NCI-H2196 treated with DMSO at 0.1 percent for 48 hours (cell line): ENCODE data around the gene AFDN.

Source experiments
- DNase-seq: peaks from one replicate; lab custom pipeline; 2025; ENCODE audit not compliant: unreplicated experiment; lab: John Stamatoyannopoulos, UW

AFDN gene

DNA sequence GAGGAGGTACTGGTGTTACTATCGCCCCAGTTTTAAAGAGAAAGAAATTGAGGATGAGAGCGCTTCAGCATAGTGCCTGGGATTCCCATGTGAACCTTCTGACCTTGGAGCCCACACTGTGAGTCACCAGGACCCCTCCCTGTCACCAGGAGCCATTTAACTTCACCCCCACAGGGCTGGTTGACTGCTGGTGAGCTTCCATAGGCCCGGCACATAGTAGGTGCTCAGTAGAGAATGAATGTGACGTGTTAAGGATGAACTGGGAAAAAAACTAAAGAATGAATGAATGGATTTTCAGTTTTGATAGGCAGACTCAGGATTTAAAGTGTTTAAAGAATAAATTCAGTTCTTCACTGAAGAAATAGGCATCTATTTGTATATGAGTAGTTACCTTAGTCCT lies 117.4 kb downstream of the AFDN start:
- DNase-seq, result no peak

DNA sequence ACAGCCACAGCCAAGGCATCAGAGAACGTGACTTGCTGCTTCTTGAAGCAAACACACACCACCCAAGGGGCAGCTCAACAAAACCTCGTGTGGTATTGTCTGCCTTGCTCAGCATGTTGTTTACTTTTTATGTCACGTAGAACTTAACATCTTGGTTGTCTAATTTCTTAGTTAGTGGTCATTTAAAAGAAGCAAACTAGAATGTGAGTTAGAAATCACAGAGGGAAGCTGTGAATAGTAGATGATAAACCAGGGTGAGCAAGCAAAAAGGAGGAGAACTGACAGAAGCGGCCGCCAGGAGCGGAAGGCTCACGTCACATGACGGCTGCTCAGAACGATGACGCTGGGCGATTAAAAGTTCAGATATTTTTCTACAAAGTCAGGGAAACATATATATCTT lies 119.3 kb downstream of the AFDN start:
- no peak for DNase-seq

DNA sequence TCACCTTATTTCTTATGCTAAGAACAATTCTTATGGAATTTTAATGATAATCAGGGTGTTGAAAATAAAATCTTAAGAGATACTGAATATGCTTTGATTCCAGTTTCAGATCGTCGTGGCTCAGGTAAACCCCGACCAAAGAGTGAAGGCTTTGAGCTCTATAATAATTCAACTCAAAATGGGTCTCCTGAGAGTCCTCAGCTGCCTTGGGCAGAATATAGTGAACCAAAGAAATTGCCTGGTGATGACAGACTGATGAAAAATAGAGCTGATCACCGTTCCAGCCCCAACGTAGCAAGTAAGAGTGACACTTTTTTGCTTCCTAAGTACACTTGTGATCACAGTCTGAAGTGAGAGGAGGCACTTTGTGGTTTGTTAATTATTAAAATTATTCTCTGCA lies 119.9 kb downstream of the AFDN start:
- no peak for DNase-seq

DNA sequence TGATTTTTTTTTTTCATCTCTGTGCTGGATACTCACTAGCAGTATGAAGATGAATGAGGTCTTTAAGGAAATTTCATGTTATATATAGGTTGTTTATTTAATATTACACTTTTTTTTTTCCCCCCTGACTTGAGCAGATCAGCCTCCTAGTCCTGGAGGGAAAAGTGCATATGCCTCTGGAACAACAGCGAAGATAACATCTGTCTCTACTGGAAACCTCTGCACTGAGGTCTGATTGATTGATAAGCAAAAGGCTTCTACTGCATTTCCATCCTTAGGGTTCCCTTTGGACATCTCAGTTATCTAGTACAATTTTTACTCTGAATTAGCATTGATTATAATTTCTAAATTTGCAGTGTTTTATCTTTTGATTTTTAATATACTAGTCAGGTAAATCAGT lies 121.0 kb downstream of the AFDN start:
- no peak for DNase-seq

DNA sequence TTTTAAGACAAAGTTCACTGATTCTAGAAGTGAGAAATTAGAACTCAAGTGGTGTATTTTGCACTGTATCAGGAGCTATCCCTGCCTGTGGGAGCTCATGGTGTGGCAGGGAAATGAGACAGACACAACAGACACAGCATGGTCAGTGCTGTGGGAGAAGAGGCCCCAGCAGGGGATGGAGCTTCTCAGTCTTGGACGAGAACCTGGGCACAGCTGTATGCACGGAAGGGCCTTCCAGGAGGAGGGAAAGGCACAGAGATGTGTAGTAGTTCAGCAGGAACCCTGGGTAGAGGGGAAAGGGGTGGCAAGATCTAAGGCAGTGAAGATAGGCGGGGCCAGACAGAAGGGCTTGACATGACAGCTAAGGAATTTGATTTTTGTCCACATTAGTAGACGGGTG lies 122.0 kb downstream of the AFDN start:
- no peak for DNase-seq

DNA sequence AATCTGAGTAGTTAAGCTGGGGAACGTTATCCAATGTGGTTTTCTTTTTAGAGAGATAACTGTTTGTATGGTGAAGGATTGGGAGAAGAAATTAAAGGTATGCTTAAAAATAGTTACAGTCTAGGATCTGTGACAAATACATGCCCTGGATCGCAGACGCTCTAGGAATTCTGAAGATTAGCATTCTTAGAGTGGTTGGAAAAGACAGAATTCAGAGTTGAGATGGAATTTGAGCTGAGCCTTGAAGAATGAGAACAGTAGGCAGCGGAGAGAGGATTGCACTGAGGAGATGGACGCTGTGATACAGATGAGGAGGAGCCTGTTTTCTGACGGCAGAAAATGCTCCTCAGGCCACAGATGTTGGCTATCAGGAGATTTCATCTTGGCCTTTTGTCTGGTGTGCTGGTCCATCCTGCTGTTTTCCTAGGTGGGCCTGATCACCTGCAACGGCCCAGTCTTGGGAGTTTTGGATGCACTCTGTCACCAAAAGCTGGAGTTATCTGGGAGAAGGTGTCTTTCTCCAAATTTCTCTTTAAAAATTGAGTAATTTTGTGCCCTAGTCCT lies 122.5 kb downstream of the AFDN start:
- no peak for DNase-seq

DNA sequence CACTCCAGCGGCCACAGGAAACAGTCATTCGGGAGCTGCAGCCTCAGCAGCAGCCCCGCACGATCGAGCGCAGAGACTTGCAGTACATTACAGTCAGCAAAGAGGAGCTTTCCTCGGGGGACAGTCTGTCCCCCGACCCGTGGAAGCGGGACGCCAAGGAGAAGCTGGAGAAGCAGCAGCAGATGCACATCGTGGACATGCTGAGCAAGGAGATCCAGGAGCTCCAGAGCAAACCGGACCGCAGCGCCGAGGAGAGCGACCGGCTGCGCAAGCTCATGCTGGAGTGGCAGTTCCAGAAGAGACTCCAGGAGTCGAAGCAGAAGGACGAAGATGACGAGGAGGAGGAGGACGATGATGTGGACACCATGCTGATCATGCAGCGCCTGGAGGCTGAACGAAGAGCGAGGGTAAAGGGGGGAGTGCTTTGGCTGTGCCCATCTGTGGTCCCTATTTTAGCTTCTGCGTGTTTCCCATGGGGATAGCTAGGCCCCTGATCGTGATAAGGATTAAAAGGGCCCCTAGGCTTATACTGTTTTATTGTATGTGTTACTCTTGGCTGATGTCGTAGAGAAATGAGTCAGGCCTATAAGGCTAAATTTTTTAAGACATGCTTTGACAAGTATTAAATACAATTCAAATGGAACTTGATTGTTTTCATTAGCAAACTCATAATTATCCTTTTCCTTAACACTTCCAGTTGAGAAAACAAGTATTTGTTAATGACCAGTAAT lies 125.2 kb downstream of the AFDN start:
- DNase-seq, result no peak

DNA sequence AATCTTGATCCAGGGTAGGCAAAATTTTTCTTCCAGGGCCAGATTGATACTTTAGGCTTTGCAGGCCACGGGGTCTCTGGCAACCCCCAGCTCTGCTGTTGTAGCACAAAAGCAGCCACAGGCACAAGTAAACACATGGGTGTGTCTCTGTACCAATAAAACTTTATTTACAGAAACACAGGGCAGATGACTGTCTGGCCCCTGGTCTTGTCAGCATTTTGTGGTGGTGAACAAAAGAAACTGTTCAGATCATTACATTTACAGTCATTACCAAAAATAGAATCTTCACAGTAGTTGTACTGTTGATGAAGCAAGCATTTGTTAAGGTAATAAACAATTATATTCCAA lies 125.8 kb downstream of the AFDN start:
- no peak for DNase-seq

DNA sequence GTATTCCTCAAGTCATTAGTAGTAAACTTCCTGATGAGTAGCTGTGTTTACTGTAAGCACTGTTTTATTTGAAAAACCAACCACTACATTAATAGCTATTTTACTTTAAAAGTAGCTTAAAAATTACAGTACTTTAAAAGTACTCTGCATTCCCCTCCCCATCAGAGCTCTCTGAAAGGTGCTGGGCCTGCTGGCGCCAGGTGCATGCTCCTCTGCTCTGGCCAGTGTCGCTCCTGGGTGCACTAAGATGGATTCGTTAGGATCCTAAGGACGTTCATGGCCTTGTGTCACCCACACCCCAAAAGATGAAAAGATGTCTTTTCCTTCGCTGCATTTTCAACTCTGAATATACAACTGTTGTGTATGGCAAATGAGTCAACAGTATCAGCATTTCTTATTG lies 126.8 kb downstream of the AFDN start:
- DNase-seq, result no peak

DNA sequence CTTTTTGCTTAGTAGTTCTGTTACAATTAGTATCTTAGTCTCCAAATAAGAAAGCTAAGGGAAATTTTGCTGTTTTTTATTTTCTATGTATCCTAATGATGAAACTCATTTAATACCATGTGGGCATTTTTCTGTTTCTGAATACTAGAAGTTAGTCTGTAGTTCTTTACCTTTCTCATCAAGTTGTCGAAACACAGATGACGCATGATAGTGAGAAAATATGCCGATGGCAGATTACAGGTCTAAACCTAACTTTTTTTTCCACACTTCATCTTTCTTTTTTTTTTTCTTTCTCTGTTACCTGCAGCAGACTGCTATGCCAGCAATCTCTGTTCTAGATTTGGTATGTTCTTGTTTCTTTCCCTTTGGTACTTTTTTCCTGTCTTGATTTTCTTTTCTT lies 127.4 kb downstream of the AFDN start:
- no peak for DNase-seq

DNA sequence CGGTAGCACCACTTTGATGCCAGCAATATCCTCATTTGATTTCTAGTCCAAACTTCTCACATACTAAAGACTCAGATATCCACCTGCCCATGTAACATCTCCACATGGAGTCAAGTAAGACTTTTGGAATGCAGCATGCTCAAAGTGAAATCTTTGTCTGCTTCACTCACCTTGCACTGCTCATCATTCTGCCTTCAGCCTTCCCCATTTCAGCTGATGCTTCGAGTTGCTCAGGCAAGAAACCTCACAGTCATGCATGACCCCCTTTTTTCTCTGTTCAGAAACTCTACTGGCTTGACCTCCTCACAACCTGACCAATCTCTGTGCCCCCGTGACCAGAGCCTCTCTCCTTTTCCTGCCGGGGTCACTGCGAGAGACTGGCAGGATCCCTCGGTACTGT lies 129.8 kb downstream of the AFDN start:
- DNase-seq, result no peak

DNA sequence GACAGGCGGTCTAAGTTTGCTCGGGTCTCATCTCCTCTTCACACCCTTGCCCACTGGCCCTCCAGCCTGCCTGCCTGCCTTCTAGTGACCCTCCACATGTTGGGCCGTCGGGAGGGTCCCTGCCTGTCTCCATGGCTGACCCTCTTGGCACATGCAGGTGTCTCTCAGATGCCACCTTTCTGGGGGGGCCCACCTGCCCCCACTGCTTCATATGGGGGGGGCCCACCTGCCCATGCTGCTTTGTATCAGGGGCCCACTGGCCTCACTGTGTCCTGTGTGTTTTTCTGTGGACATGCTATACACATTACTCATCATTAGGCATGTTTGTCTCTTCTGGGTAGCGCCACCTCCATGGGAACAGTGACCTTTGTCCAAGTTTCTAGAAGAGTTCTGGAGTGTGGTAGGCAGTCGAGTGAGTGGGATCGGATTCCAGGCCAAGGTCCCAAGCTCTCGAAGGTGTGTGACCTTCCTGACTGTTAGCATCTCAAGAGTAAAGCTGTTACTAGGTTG lies 130.3 kb downstream of the AFDN start:
- DNase-seq, result no peak

DNA sequence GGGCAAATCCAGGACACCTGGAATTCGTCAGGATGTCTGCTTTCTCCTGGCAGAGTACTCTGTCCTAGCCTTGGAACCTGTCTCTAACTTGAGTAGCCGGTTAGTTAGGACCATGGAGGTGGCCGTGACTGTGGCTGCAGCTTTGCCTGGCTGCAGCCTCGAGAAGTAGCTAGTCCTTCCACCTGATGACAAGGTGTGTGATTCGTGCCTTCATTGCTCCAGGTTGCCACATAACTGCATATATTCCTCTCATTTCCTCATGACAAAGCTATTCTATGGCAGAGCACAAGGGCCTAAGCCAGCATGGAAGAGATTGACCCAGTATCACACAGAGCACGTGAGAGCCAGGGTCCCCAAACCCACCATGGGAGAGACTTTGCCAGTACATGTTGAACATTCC lies 130.9 kb downstream of the AFDN start:
- DNase-seq, result no peak

DNA sequence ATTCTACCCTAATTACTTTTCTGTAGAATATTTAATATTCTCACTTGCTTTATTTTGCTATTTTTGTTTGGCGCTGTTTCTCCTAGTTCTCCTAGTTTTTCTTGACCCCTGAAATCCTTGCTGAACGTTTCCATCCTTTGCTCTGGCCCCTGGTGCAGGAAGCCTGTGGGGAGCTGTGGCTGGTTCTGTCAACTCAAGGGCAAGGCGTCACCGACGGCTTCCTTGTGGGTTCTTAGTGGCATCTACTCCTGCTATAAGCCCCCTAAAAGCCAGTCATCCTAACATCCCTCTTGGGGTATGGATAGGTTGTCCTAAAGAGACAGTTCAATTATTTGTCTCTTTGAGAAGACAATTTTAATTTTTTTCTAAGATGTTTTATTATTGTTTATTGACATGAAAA lies 133.9 kb downstream of the AFDN start:
- no peak for DNase-seq

DNA sequence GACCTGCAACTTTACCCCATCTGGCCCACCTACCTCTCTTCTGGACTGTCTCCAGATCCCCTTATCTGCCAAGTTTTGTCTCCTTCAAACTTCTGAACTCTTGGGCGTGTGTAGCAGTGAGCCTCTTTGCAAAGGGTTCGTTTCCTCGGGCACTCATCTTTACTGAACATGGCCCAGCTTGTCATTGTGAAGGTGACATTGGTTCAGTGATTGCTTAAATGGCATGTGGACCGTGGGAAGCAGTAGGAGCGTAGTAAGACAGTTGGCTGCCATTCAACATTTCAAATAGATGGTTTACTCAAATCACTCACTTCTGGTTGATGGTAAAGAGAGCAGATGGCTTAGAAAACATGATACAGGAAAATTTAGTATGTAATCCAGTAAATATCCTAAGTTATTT lies 136.0 kb downstream of the AFDN start:
- no peak for DNase-seq

DNA sequence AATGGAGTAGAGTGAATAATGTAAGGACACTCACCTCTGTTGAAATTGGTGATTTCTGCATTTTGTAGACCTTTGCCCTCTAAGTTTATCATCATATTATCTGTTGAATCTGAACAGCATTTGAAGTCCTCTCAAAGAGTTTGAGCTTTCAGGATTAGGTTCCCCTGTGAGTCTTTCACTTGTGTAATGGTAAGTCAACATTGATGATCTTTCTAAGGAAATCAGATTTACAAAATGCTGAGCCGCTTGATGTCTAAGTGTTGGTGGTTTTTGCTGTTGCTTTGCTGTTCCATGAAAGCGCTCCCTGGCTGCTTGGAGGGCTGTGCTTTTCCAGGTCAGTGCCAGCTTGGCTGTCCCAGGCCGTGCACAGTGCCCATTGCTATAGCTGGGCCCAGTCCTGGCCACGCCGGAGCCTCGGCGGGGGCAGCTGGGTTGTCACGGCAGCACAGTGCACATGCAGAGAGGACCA lies 136.9 kb downstream of the AFDN start:
- DNase-seq, result no peak

DNA sequence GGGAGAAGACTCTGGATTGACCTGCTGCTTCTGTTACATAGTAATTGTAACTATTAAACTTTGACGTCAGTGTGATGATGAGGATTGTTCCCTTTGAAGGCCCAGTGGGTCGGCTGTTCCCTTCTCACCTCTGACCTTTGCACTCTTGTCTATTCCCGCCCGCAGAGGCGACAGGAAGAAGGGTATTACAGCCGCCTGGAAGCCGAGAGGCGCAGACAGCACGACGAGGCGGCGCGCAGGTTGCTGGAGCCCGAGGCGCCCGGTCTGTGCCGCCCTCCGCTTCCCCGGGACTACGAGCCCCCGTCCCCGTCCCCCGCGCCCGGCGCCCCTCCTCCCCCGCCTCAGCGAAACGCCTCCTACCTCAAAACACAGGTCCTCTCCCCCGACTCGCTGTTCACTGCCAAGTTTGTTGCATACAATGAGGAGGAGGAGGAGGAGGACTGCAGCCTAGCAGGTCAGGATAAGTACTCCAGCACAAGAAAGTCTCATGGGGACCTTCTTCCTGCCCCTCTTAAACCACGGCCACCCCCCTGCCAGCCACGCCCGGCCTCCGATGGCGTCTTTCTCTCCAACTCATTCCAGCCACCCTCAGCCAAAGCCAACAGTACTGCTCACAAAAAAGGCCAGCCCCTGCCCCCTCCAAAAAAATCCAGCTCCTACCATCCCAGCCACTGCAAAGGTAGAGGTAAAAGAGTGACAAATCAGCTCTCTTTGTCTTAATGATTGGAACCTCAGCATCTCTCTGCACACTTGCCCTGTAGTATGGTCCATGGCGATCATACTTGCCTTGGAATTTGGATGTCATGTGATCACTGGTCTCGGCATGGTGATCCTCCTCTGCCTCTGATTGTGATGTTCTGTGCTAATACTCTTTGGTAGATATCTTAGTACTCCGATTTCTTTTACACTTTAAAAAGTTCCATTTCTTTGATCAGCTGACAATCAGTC lies 139.2 kb downstream of the AFDN start:
- no peak for DNase-seq

DNA sequence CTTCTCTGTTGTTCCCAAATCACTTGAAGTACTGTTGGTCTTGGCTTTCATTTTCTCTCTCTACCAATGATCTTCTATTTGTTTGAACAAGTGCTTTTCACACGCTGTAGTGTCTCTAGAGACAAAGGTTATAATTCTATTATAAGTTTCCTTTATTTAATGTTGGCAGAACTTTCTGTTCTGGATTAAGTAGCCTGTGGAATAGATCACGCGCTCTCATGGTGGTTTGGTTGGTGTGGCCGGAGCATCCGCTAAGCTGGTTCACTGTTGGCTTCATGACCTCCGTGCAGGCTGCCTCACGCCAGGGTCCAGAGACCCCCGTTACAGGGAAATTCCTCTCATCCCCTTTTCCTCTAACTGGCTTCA lies 139.8 kb downstream of the AFDN start:
- DNase-seq, result no peak

DNA sequence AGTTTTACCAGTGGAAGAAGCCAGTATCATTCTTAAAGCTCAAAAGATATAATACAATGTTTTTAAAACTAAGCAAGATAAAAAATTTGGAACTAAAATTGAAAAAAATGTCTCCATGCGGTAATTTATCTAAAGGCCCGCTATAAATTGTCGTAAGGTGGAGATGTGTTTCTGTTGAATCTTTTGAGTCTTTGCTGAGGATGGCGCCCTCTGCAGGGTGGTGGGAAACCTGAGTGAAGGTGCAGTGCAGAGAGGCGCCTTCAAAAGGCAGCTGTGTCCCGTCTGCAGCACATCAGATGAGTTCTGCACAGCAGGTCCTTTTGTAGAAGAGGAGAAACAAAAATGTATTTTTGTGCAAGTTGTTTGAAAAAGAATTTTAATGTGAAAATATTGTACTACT lies 141.4 kb downstream of the AFDN start:
- no peak for DNase-seq

DNA sequence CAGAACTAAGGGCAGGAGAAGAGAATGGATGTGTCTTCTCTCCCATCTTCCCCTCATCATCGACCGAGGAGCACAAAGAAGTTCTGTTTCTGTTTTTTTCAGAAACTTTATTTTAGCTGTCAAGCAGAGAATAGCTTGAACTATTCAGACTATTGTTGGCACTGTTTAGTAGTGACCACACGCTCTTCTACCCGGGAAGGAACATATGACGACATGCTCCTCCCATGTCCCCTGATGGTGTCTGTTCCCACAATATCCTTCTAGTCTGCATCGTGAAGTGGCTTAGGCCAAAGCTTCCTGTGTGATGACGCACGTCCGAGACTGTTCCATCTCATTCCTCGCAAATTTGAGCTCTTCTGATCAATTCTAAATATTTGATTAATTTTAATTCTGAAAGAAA lies 143.5 kb downstream of the AFDN start:
- no peak for DNase-seq

DNA sequence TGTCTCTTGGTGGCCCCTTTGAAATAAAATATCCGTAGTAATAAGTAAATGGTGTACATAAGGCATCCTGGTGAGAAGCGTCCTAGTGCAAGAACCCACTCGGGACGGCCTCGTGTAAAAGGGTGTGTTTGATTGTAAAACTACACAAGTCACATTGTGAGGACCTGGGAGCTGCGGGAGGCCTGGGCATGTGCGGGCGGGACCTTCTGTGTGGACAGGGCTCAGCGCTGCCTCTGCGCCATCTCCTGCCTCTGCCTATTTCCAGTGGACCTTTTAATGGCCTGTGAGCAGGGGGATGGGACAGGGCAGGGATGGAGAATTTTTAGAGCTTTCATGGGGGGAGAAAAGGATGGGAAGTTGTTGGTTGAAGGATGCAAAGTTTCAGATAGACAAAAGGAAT lies 145.5 kb downstream of the AFDN start:
- DNase-seq, result no peak
